Karpas-422 (cell line): Measurements from ENCODE around the gene ALG12. TPM values are rescaled to one million over a fixed set of nuclear protein-coding genes. Genes with fewer than 3 reads are reported as not detected.

Experiments
- DNase-seq: peaks from one replicate; pipeline ENCODE4 v3.0.0-alpha.2; 2015
- H2AFZ ChIP-seq: fragments of 200-600 bp; sonication (generic); 2 replicates; pipeline ENCODE4 v1.6.1; 2014; ENCODE audit warnings: antibody characterized with exemption, low read length, mixed read lengths
- H3K27ac ChIP-seq: fragments of 200-600 bp; sonication (generic); 2 replicates; pipeline ENCODE4 v1.5.1; 2014; ENCODE audit warnings: mild to moderate bottlenecking, low read length, moderate library complexity
- H3K27me3 ChIP-seq: fragments of 200-600 bp; sonication (generic); 2 replicates; pipeline ENCODE4 v1.6.1; 2014; ENCODE audit warnings: low read length, mixed read lengths
- H3K36me3 ChIP-seq: fragments of 200-600 bp; sonication (generic); 2 replicates; pipeline ENCODE4 v1.6.1; 2014; ENCODE audit warnings: low read length, mixed read lengths; ENCODE audit not compliant: insufficient read depth
- H3K4me1 ChIP-seq: fragments of 200-600 bp; sonication (generic); 2 replicates; pipeline ENCODE4 v1.6.1; 2014; ENCODE audit warnings: mild to moderate bottlenecking, low read length, mixed read lengths
- H3K4me2 ChIP-seq: fragments of 200-600 bp; sonication (generic); 2 replicates; pipeline ENCODE4 v1.6.1; 2014; ENCODE audit warnings: low read length, low read depth, mild to moderate bottlenecking; ENCODE audit not compliant: poor library complexity, severe bottlenecking
- H3K4me3 ChIP-seq: fragments of 200-600 bp; sonication (generic); 2 replicates; pipeline ENCODE4 v1.5.1; 2014; ENCODE audit warnings: mild to moderate bottlenecking, antibody characterized with exemption, low read length, mixed read lengths
- H3K79me2 ChIP-seq: fragments of 200-600 bp; sonication (generic); 2 replicates; pipeline ENCODE4 v1.6.1; 2014; ENCODE audit warnings: mild to moderate bottlenecking, low read length, mixed read lengths
- H3K9ac ChIP-seq: fragments of 200-600 bp; sonication (generic); 2 replicates; pipeline ENCODE4 v1.6.0; 2014; ENCODE audit warnings: low read length
- H3K9me2 ChIP-seq: fragments of 200-600 bp; sonication (generic), shearing (Covaris generic); replicated peaks from 2 replicates; pipeline ENCODE4 v1.6.0; 2014; ENCODE audit warnings: mild to moderate bottlenecking, low read length, moderate library complexity; ENCODE audit not compliant: insufficient read depth
- H3K9me3 ChIP-seq: fragments of 300-700, 200-600 bp; sonication (generic); 2 replicates; pipeline ENCODE4 v1.6.1; 2014; ENCODE audit warnings: low read length, mixed read lengths
- H4K20me1 ChIP-seq: fragments of 200-600 bp; sonication (generic); 2 replicates; pipeline ENCODE4 v1.6.1; 2014; ENCODE audit warnings: mild to moderate bottlenecking, antibody characterized with exemption, low read length, low read depth; ENCODE audit not compliant: insufficient read depth
- total RNA-seq: library from RNA; depleted of rRNA; stranded (reverse); fragments of >200 nt; shearing (Covaris generic); gene quantifications from 2 replicates; pipeline ENCODE4 v1.2.3, GENCODE V29; 2014; ENCODE audit warnings: low replicate concordance

Gene ALG12
- total RNA-seq, 1 experiment from 2014 or later: 4.7 TPM

DNA sequence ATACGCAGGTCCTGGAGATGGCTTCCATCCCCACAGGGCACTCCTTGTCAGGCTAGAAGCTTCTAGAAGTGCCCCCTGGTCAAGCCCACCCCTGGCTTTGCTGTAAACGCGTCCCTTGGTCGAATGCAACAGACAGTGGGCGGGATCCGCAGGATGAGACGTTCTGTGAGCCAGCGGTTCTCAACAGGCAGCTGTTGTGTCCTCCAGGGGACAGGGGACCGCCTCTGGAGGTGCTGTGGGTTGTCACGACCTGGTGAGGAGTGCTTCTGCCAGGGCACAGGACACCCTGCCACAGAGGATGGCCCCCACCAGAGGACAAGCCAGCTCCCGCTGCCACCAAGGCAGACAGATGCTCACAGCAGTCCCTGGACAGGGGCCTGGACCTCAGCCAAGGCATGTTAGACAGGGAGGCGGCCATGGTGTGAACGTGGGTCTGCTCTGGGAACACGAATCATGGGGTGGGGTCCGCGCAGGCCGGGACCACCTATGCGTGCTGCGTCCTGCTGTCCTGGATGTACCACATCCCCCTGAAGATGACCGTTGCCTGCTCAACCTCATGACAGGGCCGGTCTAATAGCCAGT is 11.8 kb upstream of the ALG12 start:
- H3K4me2 ChIP-seq: peak overlapping the region; percentile 61
- no peaks in the 10 kb centered on the region for H3K27me3 ChIP-seq
- H4K20me1 ChIP-seq: peaks cover 7% of the 10 kb centered on the region; the same call in 1 of the 2 replicates
- no peak overlapping the region for H3K4me3 ChIP-seq
- H3K79me2 ChIP-seq: no peaks in the 10 kb centered on the region
- no peak for DNase-seq
- no peak overlapping the region for H3K27ac ChIP-seq
- H3K4me1 ChIP-seq: peaks cover 25% of the 10 kb centered on the region
- H3K36me3 ChIP-seq: no peaks in the 10 kb centered on the region
- H3K9ac ChIP-seq: peak overlapping the region; percentile 11; the same call in 1 of the 2 replicates
- H3K9me3 ChIP-seq: no peaks in the 10 kb centered on the region
- no peak overlapping the region for H2AFZ ChIP-seq
- no peaks in the 10 kb centered on the region for H3K9me2 ChIP-seq

- Histone ChIP-seq H3K4me3 (no peak overlapping the region), H2AFZ (no peak overlapping the region), H3K4me1 (peaks cover 26% of the 10 kb centered on the region)
These were observed 11.2 kb upstream of the ALG12 start for GRCh38 chr22:49929211-49929979.

DNA sequence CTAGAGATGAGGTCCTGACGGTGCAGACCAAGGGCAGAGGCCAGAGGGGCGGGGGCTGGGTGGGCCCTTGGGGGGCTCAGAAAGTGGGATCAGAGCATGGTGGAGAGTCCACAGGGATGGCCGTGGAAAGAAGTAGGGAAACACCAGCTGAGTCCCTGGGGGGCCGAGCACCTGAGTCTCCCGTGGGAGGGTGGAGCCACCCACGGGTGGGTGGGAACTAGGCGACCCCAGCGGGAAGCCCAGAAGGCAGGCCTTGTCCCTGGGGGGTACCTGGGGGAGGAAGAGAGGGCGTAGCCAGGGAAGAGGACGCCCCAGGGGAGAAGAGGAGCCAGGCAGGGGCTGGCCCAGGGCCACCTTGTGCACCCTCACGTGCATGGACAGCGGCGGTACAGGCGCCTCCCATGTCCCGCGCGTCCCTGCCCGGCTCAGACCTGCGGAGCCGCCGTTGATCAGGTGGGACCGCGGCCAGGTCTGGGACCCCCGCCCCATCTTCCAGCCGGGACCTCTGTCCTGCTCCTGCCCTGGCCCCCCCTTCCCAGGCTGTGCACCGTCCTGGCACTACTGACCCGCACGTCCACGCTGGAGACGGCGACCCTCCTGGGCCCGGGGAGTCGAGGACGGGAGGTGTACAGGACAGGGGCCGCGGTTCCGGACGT is 10.4 kb upstream of the ALG12 start:
- no peaks in the 10 kb centered on the region for H3K36me3 ChIP-seq
- no peak for DNase-seq
- H3K9ac ChIP-seq: no peak overlapping the region
- H4K20me1 ChIP-seq: peaks cover 7% of the 10 kb centered on the region; the same call in 1 of the 2 replicates
- no peak overlapping the region for H3K27ac ChIP-seq
- H3K4me3 ChIP-seq: no peak overlapping the region
- H2AFZ ChIP-seq: no peak overlapping the region
- H3K4me2 ChIP-seq: no peak overlapping the region
- H3K9me3 ChIP-seq: no peaks in the 10 kb centered on the region
- no peaks in the 10 kb centered on the region for H3K9me2 ChIP-seq
- no peaks in the 10 kb centered on the region for H3K79me2 ChIP-seq
- peaks cover 26% of the 10 kb centered on the region for H3K4me1 ChIP-seq
- no peaks in the 10 kb centered on the region for H3K27me3 ChIP-seq

More at GRCh38 chr22:49929211-49929979, 11.2 kb upstream of the ALG12 start:
- DNase-seq: peak; percentile 90
- Histone ChIP-seq H3K9me2 (no peaks in the 10 kb centered on the region), H3K4me2 (peak overlapping the region; percentile 61), H3K79me2 (no peaks in the 10 kb centered on the region), H4K20me1 (peaks cover 7% of the 10 kb centered on the region; the same call in 1 of the 2 replicates), H3K36me3 (no peaks in the 10 kb centered on the region), H3K27ac (no peak overlapping the region), H3K9ac (peak overlapping the region; percentile 11; the same call in 1 of the 2 replicates), H3K27me3 (no peaks in the 10 kb centered on the region), H3K9me3 (no peaks in the 10 kb centered on the region)

GRCh38 chr22:49928185-49928495 is 9.9 kb upstream of the ALG12 start:
- Histone ChIP-seq H3K9me3 (no peaks in the 10 kb centered on the region), H4K20me1 (peaks cover 7% of the 10 kb centered on the region; the same call in 1 of the 2 replicates), H2AFZ (no peak overlapping the region), H3K4me3 (no peak overlapping the region), H3K79me2 (no peaks in the 10 kb centered on the region), H3K9ac (no peak overlapping the region), H3K4me1 (peaks cover 26% of the 10 kb centered on the region), H3K9me2 (no peaks in the 10 kb centered on the region), H3K4me2 (no peak overlapping the region), H3K36me3 (no peaks in the 10 kb centered on the region), H3K27me3 (no peaks in the 10 kb centered on the region), H3K27ac (no peak overlapping the region)
- no peak for DNase-seq

DNA sequence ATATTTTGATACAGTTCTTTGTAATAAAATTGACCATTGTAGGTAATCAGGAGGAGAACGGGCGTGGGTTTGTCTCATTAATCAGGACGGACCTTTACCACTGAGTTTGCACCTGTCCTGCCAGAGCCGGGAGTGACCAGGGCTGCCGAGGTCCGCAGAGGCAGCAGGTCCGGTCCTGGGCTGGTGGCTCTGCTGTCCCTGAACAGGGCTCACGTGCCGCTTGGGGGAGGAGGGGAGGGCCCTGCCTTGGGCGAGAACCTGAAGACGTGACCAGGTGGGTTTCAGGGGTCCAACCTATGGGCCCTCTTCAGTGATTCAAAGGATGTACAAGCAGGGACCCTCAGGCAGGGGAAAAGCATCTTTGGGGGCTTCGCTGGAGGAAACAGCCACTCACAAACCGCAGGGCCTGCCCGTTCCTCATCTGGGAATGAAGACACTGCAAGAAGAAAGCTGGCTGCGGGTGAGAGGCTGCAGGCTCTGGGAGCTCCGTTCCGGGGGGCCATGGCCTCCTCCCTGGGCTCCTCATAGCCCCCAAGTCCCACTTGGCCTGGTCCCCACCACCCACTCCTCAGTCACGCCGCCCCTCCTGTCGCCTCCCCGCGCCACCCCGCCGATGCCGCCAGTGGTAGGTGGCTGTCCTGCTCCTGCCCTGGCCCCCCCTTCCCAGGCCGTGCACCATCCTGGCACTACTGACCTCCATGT is 9.4 kb upstream of the ALG12 start:
- Histone ChIP-seq H3K9me2 (no peaks in the 10 kb centered on the region), H3K36me3 (no peaks in the 10 kb centered on the region), H4K20me1 (peaks cover 7% of the 10 kb centered on the region; the same call in 1 of the 2 replicates), H3K9ac (no peak overlapping the region), H3K4me3 (no peak overlapping the region), H3K4me2 (no peak overlapping the region), H3K27me3 (no peaks in the 10 kb centered on the region), H3K27ac (no peak overlapping the region), H3K9me3 (no peaks in the 10 kb centered on the region), H2AFZ (no peak overlapping the region), H3K4me1 (peaks cover 26% of the 10 kb centered on the region), H3K79me2 (no peaks in the 10 kb centered on the region)
- no peak for DNase-seq

DNA sequence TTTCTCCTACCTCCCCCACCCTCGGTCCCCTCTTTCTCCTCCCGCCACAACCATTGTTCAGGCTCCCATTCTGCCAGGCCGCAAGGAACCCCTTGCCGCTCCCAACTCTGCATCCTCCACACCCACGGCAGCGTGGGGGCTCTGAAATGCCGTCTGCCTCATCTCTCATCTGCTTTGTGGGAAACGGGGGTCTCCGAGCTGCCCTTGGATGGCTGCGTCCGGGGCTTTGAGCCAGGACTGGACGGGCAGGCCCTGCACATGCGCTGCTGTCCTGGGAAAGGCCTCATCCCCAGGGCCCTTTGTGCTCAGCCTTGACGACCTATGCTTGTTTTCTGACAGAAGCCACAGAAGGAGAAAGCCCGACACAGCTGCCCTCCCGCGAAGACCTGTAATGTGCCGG is 8.7 kb upstream of the ALG12 start:
- H3K9ac ChIP-seq: no peak overlapping the region
- no peak overlapping the region for H3K4me2 ChIP-seq
- H3K9me2 ChIP-seq: no peaks in the 10 kb centered on the region
- no peak overlapping the region for H3K27ac ChIP-seq
- H3K36me3 ChIP-seq: no peaks in the 10 kb centered on the region
- no peaks in the 10 kb centered on the region for H3K27me3 ChIP-seq
- H3K4me1 ChIP-seq: peaks cover 26% of the 10 kb centered on the region
- H2AFZ ChIP-seq: no peak overlapping the region
- H3K79me2 ChIP-seq: no peaks in the 10 kb centered on the region
- no peak for DNase-seq
- H3K9me3 ChIP-seq: no peaks in the 10 kb centered on the region
- peaks cover 7% of the 10 kb centered on the region; the same call in 1 of the 2 replicates for H4K20me1 ChIP-seq
- no peak overlapping the region for H3K4me3 ChIP-seq

DNA sequence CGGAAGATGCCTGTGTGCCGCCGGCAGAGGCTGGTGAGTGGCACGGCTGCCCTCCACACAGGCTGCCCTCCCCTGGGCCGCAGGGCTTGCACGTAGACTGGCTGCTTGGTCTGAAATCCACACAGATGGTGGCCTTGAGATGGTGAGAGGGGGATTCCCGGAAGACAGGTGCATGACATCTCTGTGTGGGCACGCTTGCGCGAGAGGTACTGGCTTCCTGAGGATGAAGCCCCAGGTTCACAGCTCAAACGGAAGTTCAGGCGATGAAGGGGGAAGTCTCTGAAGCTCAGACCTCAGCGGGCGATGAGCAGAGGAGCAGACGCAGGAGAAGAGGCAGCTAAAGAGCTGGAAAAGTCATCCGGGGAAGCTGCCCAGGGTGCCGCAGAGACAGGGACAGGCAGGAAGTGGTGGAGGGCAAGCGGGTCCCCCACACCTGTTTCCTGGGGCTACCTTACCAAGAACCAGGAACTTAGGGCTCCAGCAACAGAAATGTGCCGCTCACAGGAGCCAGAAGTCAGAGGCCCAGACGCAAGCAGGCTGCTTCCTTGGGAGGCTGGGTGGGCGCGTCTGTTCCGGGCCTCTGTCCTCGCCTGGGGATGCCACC is 7.4 kb upstream of the ALG12 start:
- Histone ChIP-seq H3K4me1 (peaks cover 21% of the 10 kb centered on the region), H3K4me3 (peak overlapping the region; percentile 10; the same call in 1 of the 2 replicates)

More for the DNA sequence above, 7.4 kb upstream of the ALG12 start:
- peak overlapping the region; percentile 42 for H3K4me2 ChIP-seq
- peak overlapping the region; percentile 46 for H3K9ac ChIP-seq
- no peaks in the 10 kb centered on the region for H3K9me2 ChIP-seq
- no peaks in the 10 kb centered on the region for H3K79me2 ChIP-seq
- peak overlapping the region; percentile 46; the same call in 1 of the 2 replicates for H2AFZ ChIP-seq
- no peaks in the 10 kb centered on the region for H3K27me3 ChIP-seq
- peak; percentile 77 for DNase-seq
- H4K20me1 ChIP-seq: peaks cover 7% of the 10 kb centered on the region; the same call in 1 of the 2 replicates
- H3K9me3 ChIP-seq: no peaks in the 10 kb centered on the region
- peak overlapping the region; percentile 55 for H3K27ac ChIP-seq
- H3K36me3 ChIP-seq: no peaks in the 10 kb centered on the region
